GM21360 (cell line): ENCODE data around the gene S100A4.
A peak's percentile ranks its signal among the peaks of the same experiment; 100 is the strongest.
"Not testable (repeated sequence)": the region's sequence is repeated elsewhere in the genome, so short reads cannot be mapped to it uniquely, and the experiment has no call there.

Experiments
- ATAC-seq: cut with Tn5 transposase; IDR thresholded peaks from one replicate; pipeline ENCODE4 v1.9.1; 2021; ENCODE audit warnings: mild to moderate bottlenecking, moderate library complexity; ENCODE audit not compliant: unreplicated experiment

Gene S100A4

GRCh38 chr1:153545067-153546055 is at the start of gene S100A4:
S100A4 (minus strand) TSS chr1:153545806; CDS start chr1:153544794, 1,012 bp downstream.
- no peak for ATAC-seq

- ATAC-seq, result no peak
Observed at GRCh38 chr1:153592748-153593147, 47.1 kb upstream of the S100A4 start.

- no peak for ATAC-seq
Observed at GRCh38 chr1:153588482-153588881, 42.9 kb upstream of the S100A4 start.

GRCh38 chr1:153588033-153588432 is 42.4 kb upstream of the S100A4 start:
- not testable (repeated sequence) for ATAC-seq

- ATAC-seq, result no peak
Observed at GRCh38 chr1:153587314-153587713, 41.7 kb upstream of the S100A4 start.

GRCh38 chr1:153586347-153586746 is 40.7 kb upstream of the S100A4 start:
- no peak for ATAC-seq

- no peak for ATAC-seq
Observed at GRCh38 chr1:153585006-153585405, 39.4 kb upstream of the S100A4 start.

- no peak for ATAC-seq
Observed at GRCh38 chr1:153583976-153584375, 38.4 kb upstream of the S100A4 start.

GRCh38 chr1:153583514-153583913 is 37.9 kb upstream of the S100A4 start:
- not testable (repeated sequence) for ATAC-seq

- not testable (repeated sequence) for ATAC-seq
Observed at GRCh38 chr1:153582836-153583235, 37.2 kb upstream of the S100A4 start.

GRCh38 chr1:153578936-153579335 is 33.3 kb upstream of the S100A4 start:
- ATAC-seq, result no peak

- no peak for ATAC-seq
Observed at GRCh38 chr1:153578490-153578889, 32.9 kb upstream of the S100A4 start.

GRCh38 chr1:153577624-153578051 is 32.0 kb upstream of the S100A4 start:
- ATAC-seq, result no peak

- no peak for ATAC-seq
Observed at GRCh38 chr1:153577138-153577537, 31.5 kb upstream of the S100A4 start.

GRCh38 chr1:153575497-153575896 is 29.9 kb upstream of the S100A4 start:
- ATAC-seq, result not testable (repeated sequence)

- not testable (repeated sequence) for ATAC-seq
Observed at GRCh38 chr1:153575081-153575491, 29.5 kb upstream of the S100A4 start.

- ATAC-seq, result no peak
Observed at GRCh38 chr1:153573351-153573750, 27.7 kb upstream of the S100A4 start.

- peak; percentile 67 for ATAC-seq
Observed at GRCh38 chr1:153572569-153573015, 27.0 kb upstream of the S100A4 start.

- ATAC-seq, result no peak
Observed at GRCh38 chr1:153571706-153572105, 26.1 kb upstream of the S100A4 start.

GRCh38 chr1:153570874-153571273 is 25.3 kb upstream of the S100A4 start:
- ATAC-seq, result no peak

GRCh38 chr1:153569465-153569864 is 23.9 kb upstream of the S100A4 start:
- ATAC-seq, result no peak
